ENCODE results near the gene TRPV5.

TRPV5 gene

GRCh38 chr7:142962991-142963390 lies 29.4 kb upstream of the TRPV5 start:
- WGBS (ENCODE audit: insufficient coverage): 100% methylated on average over 1 of the region's 1 CpG

GRCh38 chr7:142961973-142962926 lies 28.7 kb upstream of the TRPV5 start, which contains the start of gene KEL:
Gene KEL (minus strand): TSS chr7:142962363. CDS start chr7:142962206, 157 bp downstream.
- no peaks in the 10 kb centered on the region for H3K9me3 ChIP-seq (ENCODE audit: control extremely low read depth in 1 of 5, control insufficient read depth in 4 of 5, insufficient read depth in 2 of 5, low read depth in 1 of 5, low read length in 4 of 5)
- peak within 1 kb of the TSS in 1 of 2 experiments; percentile 79 for H3K27ac ChIP-seq (ENCODE audit: insufficient read depth in 1 of 2, low read depth in 1 of 2, low read length in 2 of 2, poor library complexity in 1 of 2, severe bottlenecking in 2 of 2)
- 89% methylated on average over 7 of the region's 9 CpGs for WGBS (ENCODE audit: insufficient coverage)
- H3K27me3 ChIP-seq (replicated peaks in 2 of 5; ENCODE audit: control insufficient read depth in 4 of 5, insufficient read depth in 5 of 5, low read length in 4 of 5): peaks cover 0 to 5% (median 0%) of the 10 kb centered on the region in 5 experiments
- no peaks in the 10 kb centered on the region for H3K4me1 ChIP-seq (ENCODE audit: control extremely low read depth in 1 of 4, control insufficient read depth in 4 of 4, insufficient read depth in 4 of 4, low read length in 3 of 4)
- no peaks in the 10 kb centered on the region for H3K36me3 ChIP-seq (ENCODE audit: control insufficient read depth in 4 of 4, insufficient read depth in 4 of 4, low read length in 3 of 4)
- ChIA-PET CTCF (interaction anchor here (1.9 kb wide), 1 partner anchor 9 kb away, joined by 8 read pairs; no protein-coding TSS in a partner anchor), POLR2A (no interaction called here)
- H3K4me3 ChIP-seq (ENCODE audit: control insufficient read depth in 1 of 7, extremely low read depth in 1 of 7, insufficient read depth in 4 of 7, low read depth in 2 of 7, low read length in 6 of 7): no peak within 1 kb of the TSS
- peak; percentile 22 to 57 (median 30) for DNase-seq

More at GRCh38 chr7:142962991-142963390, 29.4 kb upstream of the TRPV5 start:
- Histone ChIP-seq H3K4me3 (ENCODE audit: control insufficient read depth in 1 of 7, extremely low read depth in 1 of 7, insufficient read depth in 4 of 7, low read depth in 2 of 7, low read length in 6 of 7) (no peak overlapping the region), H3K27ac (ENCODE audit: insufficient read depth in 1 of 2, low read depth in 1 of 2, low read length in 2 of 2, poor library complexity in 1 of 2, severe bottlenecking in 2 of 2) (no peak overlapping the region), H3K27me3 (replicated peaks in 2 of 5; ENCODE audit: control insufficient read depth in 4 of 5, insufficient read depth in 5 of 5, low read length in 4 of 5) (peaks cover 0 to 3% (median 0%) of the 10 kb centered on the region in 5 experiments), H3K36me3 (ENCODE audit: control insufficient read depth in 4 of 4, insufficient read depth in 4 of 4, low read length in 3 of 4) (no peaks in the 10 kb centered on the region), H3K4me1 (ENCODE audit: control extremely low read depth in 1 of 4, control insufficient read depth in 4 of 4, insufficient read depth in 4 of 4, low read length in 3 of 4) (no peaks in the 10 kb centered on the region), H3K9me3 (ENCODE audit: control extremely low read depth in 1 of 5, control insufficient read depth in 4 of 5, insufficient read depth in 2 of 5, low read depth in 1 of 5, low read length in 4 of 5) (no peaks in the 10 kb centered on the region)
- ChIA-PET CTCF (interaction anchor here (1.9 kb wide), 1 partner anchor 10 kb away, joined by 8 read pairs; no protein-coding TSS in a partner anchor), POLR2A (no interaction called here)
- no peak for DNase-seq

- DNase-seq: no peak
- H3K4me3 ChIP-seq (ENCODE audit: control insufficient read depth in 1 of 7, extremely low read depth in 1 of 7, insufficient read depth in 4 of 7, low read depth in 2 of 7, low read length in 6 of 7): no peak overlapping the region
- CTCF ChIA-PET: interaction anchor here (1.9 kb wide), 1 partner anchor 8 kb away, joined by 8 read pairs; no protein-coding TSS in a partner anchor
- peak overlapping the region in 1 of 2 experiments; percentile 79 for H3K27ac ChIP-seq (ENCODE audit: insufficient read depth in 1 of 2, low read depth in 1 of 2, low read length in 2 of 2, poor library complexity in 1 of 2, severe bottlenecking in 2 of 2)
- WGBS (ENCODE audit: insufficient coverage): 100% methylated on average over 1 of the region's 4 CpGs
- H3K36me3 ChIP-seq (ENCODE audit: control insufficient read depth in 4 of 4, insufficient read depth in 4 of 4, low read length in 3 of 4): no peaks in the 10 kb centered on the region
- no peaks in the 10 kb centered on the region for H3K9me3 ChIP-seq (ENCODE audit: control extremely low read depth in 1 of 5, control insufficient read depth in 4 of 5, insufficient read depth in 2 of 5, low read depth in 1 of 5, low read length in 4 of 5)
- H3K27me3 ChIP-seq (replicated peaks in 2 of 5; ENCODE audit: control insufficient read depth in 4 of 5, insufficient read depth in 5 of 5, low read length in 4 of 5): peaks cover 0 to 5% (median 0%) of the 10 kb centered on the region in 5 experiments
- H3K4me1 ChIP-seq (ENCODE audit: control extremely low read depth in 1 of 4, control insufficient read depth in 4 of 4, insufficient read depth in 4 of 4, low read length in 3 of 4): no peaks in the 10 kb centered on the region
- POLR2A ChIA-PET: no interaction called here
Measured at GRCh38 chr7:142961595-142961972, 28.0 kb upstream of the TRPV5 start.

GRCh38 chr7:142960955-142961512 lies 27.5 kb upstream of the TRPV5 start:
- peaks cover 0 to 5% (median 0%) of the 10 kb centered on the region in 5 experiments for H3K27me3 ChIP-seq (replicated peaks in 2 of 5; ENCODE audit: control insufficient read depth in 4 of 5, insufficient read depth in 5 of 5, low read length in 4 of 5)
- no peak overlapping the region for H3K27ac ChIP-seq (ENCODE audit: insufficient read depth in 1 of 2, low read depth in 1 of 2, low read length in 2 of 2, poor library complexity in 1 of 2, severe bottlenecking in 2 of 2)
- H3K9me3 ChIP-seq (ENCODE audit: control extremely low read depth in 1 of 5, control insufficient read depth in 4 of 5, insufficient read depth in 2 of 5, low read depth in 1 of 5, low read length in 4 of 5): peaks cover 0 to 2% (median 1%) of the 10 kb centered on the region in 5 experiments
- no peak overlapping the region for H3K4me3 ChIP-seq (ENCODE audit: control insufficient read depth in 1 of 7, extremely low read depth in 1 of 7, insufficient read depth in 4 of 7, low read depth in 2 of 7, low read length in 6 of 7)
- H3K4me1 ChIP-seq (ENCODE audit: control extremely low read depth in 1 of 4, control insufficient read depth in 4 of 4, insufficient read depth in 4 of 4, low read length in 3 of 4): no peaks in the 10 kb centered on the region
- CTCF ChIA-PET: interaction anchor here (1.0 to 1.2 kb wide), 2 partner anchors 9 to 825 kb away, joined by 3 to 4 read pairs; no protein-coding TSS in a partner anchor
- WGBS (ENCODE audit: insufficient coverage): 93% methylated on average over 4 of the region's 5 CpGs
- POLR2A ChIA-PET: no interaction called here
- DNase-seq: no peak
- no peaks in the 10 kb centered on the region for H3K36me3 ChIP-seq (ENCODE audit: control insufficient read depth in 4 of 4, insufficient read depth in 4 of 4, low read length in 3 of 4)

- H3K27me3 ChIP-seq (replicated peaks in 2 of 5; ENCODE audit: control insufficient read depth in 4 of 5, insufficient read depth in 5 of 5, low read length in 4 of 5): peaks cover 0 to 2% (median 0%) of the 10 kb centered on the region in 5 experiments
- ChIA-PET CTCF (no interaction called here), POLR2A (no interaction called here)
- DNase-seq: no peak
- H3K4me1 ChIP-seq (ENCODE audit: control extremely low read depth in 1 of 4, control insufficient read depth in 4 of 4, insufficient read depth in 4 of 4, low read length in 3 of 4): no peaks in the 10 kb centered on the region
- no peaks in the 10 kb centered on the region for H3K36me3 ChIP-seq (ENCODE audit: control insufficient read depth in 4 of 4, insufficient read depth in 4 of 4, low read length in 3 of 4)
- H3K4me3 ChIP-seq (ENCODE audit: control insufficient read depth in 1 of 7, extremely low read depth in 1 of 7, insufficient read depth in 4 of 7, low read depth in 2 of 7, low read length in 6 of 7): no peak overlapping the region
- no peak overlapping the region for H3K27ac ChIP-seq (ENCODE audit: insufficient read depth in 1 of 2, low read depth in 1 of 2, low read length in 2 of 2, poor library complexity in 1 of 2, severe bottlenecking in 2 of 2)
- H3K9me3 ChIP-seq (ENCODE audit: control extremely low read depth in 1 of 5, control insufficient read depth in 4 of 5, insufficient read depth in 2 of 5, low read depth in 1 of 5, low read length in 4 of 5): peaks cover 5 to 16% (median 7%) of the 10 kb centered on the region in 5 experiments
Measured at GRCh38 chr7:142959202-142959601, 25.7 kb upstream of the TRPV5 start.

GRCh38 chr7:142957723-142958122 lies 24.2 kb upstream of the TRPV5 start:
- Histone ChIP-seq H3K4me1 (ENCODE audit: control extremely low read depth in 1 of 4, control insufficient read depth in 4 of 4, insufficient read depth in 4 of 4, low read length in 3 of 4) (no peaks in the 10 kb centered on the region), H3K27me3 (replicated peaks in 2 of 5; ENCODE audit: control insufficient read depth in 4 of 5, insufficient read depth in 5 of 5, low read length in 4 of 5) (peaks cover 0 to 2% (median 0%) of the 10 kb centered on the region in 5 experiments), H3K36me3 (ENCODE audit: control insufficient read depth in 4 of 4, insufficient read depth in 4 of 4, low read length in 3 of 4) (no peaks in the 10 kb centered on the region), H3K4me3 (ENCODE audit: control insufficient read depth in 1 of 7, extremely low read depth in 1 of 7, insufficient read depth in 4 of 7, low read depth in 2 of 7, low read length in 6 of 7) (no peak overlapping the region), H3K9me3 (ENCODE audit: control extremely low read depth in 1 of 5, control insufficient read depth in 4 of 5, insufficient read depth in 2 of 5, low read depth in 1 of 5, low read length in 4 of 5) (peaks cover 5 to 22% (median 10%) of the 10 kb centered on the region in 5 experiments), H3K27ac (ENCODE audit: insufficient read depth in 1 of 2, low read depth in 1 of 2, low read length in 2 of 2, poor library complexity in 1 of 2, severe bottlenecking in 2 of 2) (no peak overlapping the region)
- no peak for DNase-seq
- 74% methylated on average over 4 of the region's 8 CpGs for WGBS (ENCODE audit: insufficient coverage)
- ChIA-PET CTCF (interaction anchor here (1.2 kb wide), 1 partner anchor 35 kb away, joined by 4 read pairs; no protein-coding TSS in a partner anchor), POLR2A (no interaction called here)
